Ovary (tissue), 3 donors: Measurements from ENCODE around the gene GSTO1.

Experiments
- CTCF ChIP-seq, 3 donors: fragments of 450-650 bp in 2 of 3; fragments of 200-600 bp in 1 of 3; IDR thresholded peaks; one replicate each; pipeline versions ENCODE4 v1.5.1 to v1.8.0; 2016 to 2022; ENCODE audit warnings: antibody characterized with exemption in 3 of 3, mild to moderate bottlenecking in 1 of 3
- EP300 ChIP-seq: sonication (generic); formaldehyde crosslinking; IDR thresholded peaks from one replicate; pipeline ENCODE4 v1.6.1; 2017; ENCODE audit warnings: antibody characterized with exemption
- POLR2A ChIP-seq: fragments of 450-650 bp; IDR thresholded peaks from one replicate; pipeline ENCODE4 v1.6.1; 2017; ENCODE audit warnings: antibody characterized with exemption, mild to moderate bottlenecking, moderate library complexity
- donor health status: DM: no; HTN: no; CAD: no.

GRCh38 chr10:104277785-104278184, 23.1 kb downstream of the GSTO1 start:
- TF ChIP-seq CTCF (IDR thresholded peaks at IDR 0.05) (no peak), POLR2A (no peak), EP300 (no peak)
